RWPE2 (cell line): ENCODE results near the gene PTP4A2.
A peak's percentile ranks its signal among the peaks of the same experiment; 100 is the strongest.
"Not testable (repeated sequence)": the region's sequence is repeated elsewhere in the genome, so short reads cannot be mapped to it uniquely, and the experiment has no call there.

ENCODE experiments used
- ATAC-seq: fragments of 200-7000 bp; cut with Tn5 transposase; 3 replicates; pipeline ENCODE4 v1.9.1; 2021; ENCODE audit warnings: low read depth
- DNase-seq: peaks from one replicate; pipeline ENCODE4 v3.0.0-alpha.2; 2020; ENCODE audit warnings: low spot score
- H3K27ac ChIP-seq: fragments of 450-650 bp; 2 replicates; pipeline ENCODE4 v1.5.1; 2017; ENCODE audit warnings: mild to moderate bottlenecking; ENCODE audit not compliant: poor library complexity, severe bottlenecking
- H3K27me3 ChIP-seq: fragments of 250-450 bp; sonication (Bioruptor Pico); 2 replicates; pipeline ENCODE4 v1.5.1; 2021; ENCODE audit warnings: mild to moderate bottlenecking, moderate library complexity; ENCODE audit not compliant: insufficient read depth, poor library complexity, severe bottlenecking
- H3K36me3 ChIP-seq: fragments of 250-450 bp; sonication (Bioruptor Pico); 2 replicates; pipeline ENCODE4 v1.5.1; 2020; ENCODE audit warnings: low read depth, mild to moderate bottlenecking, moderate library complexity
- H3K4me1 ChIP-seq: fragments of 250-450 bp; sonication (Bioruptor Pico); 2 replicates; pipeline ENCODE4 v1.5.1; 2021; ENCODE audit warnings: mild to moderate bottlenecking, moderate library complexity; ENCODE audit not compliant: insufficient read depth, poor library complexity, severe bottlenecking
- H3K4me3 ChIP-seq: fragments of 250-450 bp; sonication (Bioruptor Pico); 2 replicates; pipeline ENCODE4 v1.5.1; 2021; ENCODE audit warnings: mild to moderate bottlenecking, moderate library complexity; ENCODE audit not compliant: severe bottlenecking
- H3K9me3 ChIP-seq: fragments of 250-450 bp; sonication (Bioruptor Pico); 2 replicates; pipeline ENCODE4 v1.5.1; 2021; ENCODE audit warnings: mild to moderate bottlenecking, moderate library complexity; ENCODE audit not compliant: severe bottlenecking
- CTCF ChIP-seq: fragments of 450-650 bp; IDR thresholded peaks from one replicate; pipeline ENCODE4 v1.5.1; 2017; ENCODE audit warnings: mild to moderate bottlenecking, moderate library complexity; ENCODE audit not compliant: poor library complexity, severe bottlenecking

PTP4A2 gene

GRCh38 chr1:31901838-31902509 lies 36.2 kb downstream of the PTP4A2 start:
- ATAC-seq, result no peak
- DNase-seq, result no peak
- no peaks in the 10 kb centered on the region for H3K27me3 ChIP-seq
- TF ChIP-seq CTCF, result no peak
- H3K27ac ChIP-seq, result no peak overlapping the region
- H3K9me3 ChIP-seq, result no peaks in the 10 kb centered on the region
- H3K4me1 ChIP-seq, result peaks cover 12% of the 10 kb centered on the region
- no peak overlapping the region for H3K4me3 ChIP-seq
- peaks cover 15% of the 10 kb centered on the region; the same call in 1 of the 2 replicates for H3K36me3 ChIP-seq

- DNase-seq, result no peak
Observed at GRCh38 chr1:31900790-31901189, 37.4 kb downstream of the PTP4A2 start.

GRCh38 chr1:31897526-31898100 lies 40.6 kb downstream of the PTP4A2 start:
- ATAC-seq (peak; percentile 84), DNase-seq (no peak)
- Histone ChIP-seq H3K27me3 (no peaks in the 10 kb centered on the region), H3K36me3 (no peaks in the 10 kb centered on the region), H3K4me3 (no peak overlapping the region), H3K9me3 (no peaks in the 10 kb centered on the region), H3K27ac (peak overlapping the region; percentile 69), H3K4me1 (peaks cover 17% of the 10 kb centered on the region)
- no peak for TF ChIP-seq CTCF

More at GRCh38 chr1:31900790-31901189, 37.4 kb downstream of the PTP4A2 start:
- no peak for ATAC-seq
- TF ChIP-seq CTCF, result no peak
- H3K4me1 ChIP-seq, result peaks cover 17% of the 10 kb centered on the region
- no peak overlapping the region for H3K4me3 ChIP-seq
- H3K27ac ChIP-seq, result no peak overlapping the region
- H3K9me3 ChIP-seq, result no peaks in the 10 kb centered on the region
- H3K36me3 ChIP-seq, result peaks cover 3% of the 10 kb centered on the region; the same call in 1 of the 2 replicates
- H3K27me3 ChIP-seq, result no peaks in the 10 kb centered on the region

GRCh38 chr1:31895474-31896198 lies 42.5 kb downstream of the PTP4A2 start:
- H3K27me3 ChIP-seq, H3K27ac ChIP-seq, H3K4me3 ChIP-seq, H3K9me3 ChIP-seq, ATAC-seq, DNase-seq, H3K36me3 ChIP-seq: not testable (repeated sequence)
- peaks cover 17% of the 10 kb centered on the region for H3K4me1 ChIP-seq

- Histone ChIP-seq H3K27me3 (no peaks in the 10 kb centered on the region), H3K9me3 (no peaks in the 10 kb centered on the region), H3K4me3 (no peak overlapping the region), H3K4me1 (no peaks in the 10 kb centered on the region), H3K27ac (no peak overlapping the region), H3K36me3 (no peaks in the 10 kb centered on the region)
- DNase-seq, result no peak
- no peak for TF ChIP-seq CTCF
- ATAC-seq, result peak; percentile 41; the same call in 2 of the 3 replicates
Observed at GRCh38 chr1:31891280-31891679, 46.9 kb downstream of the PTP4A2 start.
